ENCODE data around the gene TPM1.
A peak's percentile ranks its signal among the peaks of the same experiment; 100 is the strongest.

The TPM1 gene

DNA sequence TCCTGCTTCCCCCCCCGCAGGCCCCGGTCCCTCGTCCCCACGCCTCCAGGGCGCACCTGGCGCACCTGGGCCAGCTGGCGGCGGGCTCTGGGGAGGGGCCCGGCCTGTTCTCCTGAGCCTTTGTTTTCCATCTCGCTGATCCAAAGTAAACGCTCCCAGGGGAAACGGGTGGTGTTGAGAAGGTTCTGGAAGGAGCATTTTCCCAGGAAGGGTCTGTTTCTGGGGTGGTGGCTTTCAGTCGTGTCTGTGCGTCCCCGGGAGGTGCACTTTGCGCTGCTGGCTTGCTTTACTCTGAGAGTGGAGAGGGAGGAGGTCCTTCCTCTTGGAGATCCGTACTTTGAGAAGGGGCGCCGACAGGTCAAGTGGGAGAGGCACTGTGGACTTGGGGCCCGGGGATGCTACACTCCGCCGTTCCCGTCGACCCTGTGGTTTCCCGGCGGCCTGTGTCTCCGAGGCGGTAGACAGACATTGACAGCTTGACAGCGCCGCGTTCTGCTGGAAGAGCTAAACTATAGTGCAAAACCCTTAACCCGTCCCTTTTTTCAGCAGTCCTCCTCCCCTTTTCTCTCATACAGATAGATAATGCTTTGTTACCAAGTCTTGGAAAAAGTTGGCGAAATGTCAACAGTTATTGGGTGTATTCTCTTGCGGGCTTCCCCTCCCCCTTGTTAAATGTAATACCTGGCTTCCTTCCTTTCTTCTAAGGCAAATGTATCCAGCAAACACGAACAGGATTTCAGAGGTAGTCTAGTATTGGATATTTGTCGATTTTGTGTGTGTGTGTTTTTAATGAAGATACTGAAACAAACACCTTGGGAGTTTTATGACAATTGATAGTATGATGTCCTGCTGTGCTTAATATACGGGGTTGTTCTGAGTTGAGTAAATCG, 6.5 kb downstream of the TPM1 start:
- H3K27me3 ChIP-seq: peaks cover 39% of the 10 kb centered on the region
- H3K9me3 ChIP-seq: no peaks in the 10 kb centered on the region
- peak overlapping the region; percentile 88 to 93 for H3K4me3 ChIP-seq (ENCODE audit: low read depth in 1 of 2, low read length in 1 of 2)
- TF ChIP-seq, protein P1, sequence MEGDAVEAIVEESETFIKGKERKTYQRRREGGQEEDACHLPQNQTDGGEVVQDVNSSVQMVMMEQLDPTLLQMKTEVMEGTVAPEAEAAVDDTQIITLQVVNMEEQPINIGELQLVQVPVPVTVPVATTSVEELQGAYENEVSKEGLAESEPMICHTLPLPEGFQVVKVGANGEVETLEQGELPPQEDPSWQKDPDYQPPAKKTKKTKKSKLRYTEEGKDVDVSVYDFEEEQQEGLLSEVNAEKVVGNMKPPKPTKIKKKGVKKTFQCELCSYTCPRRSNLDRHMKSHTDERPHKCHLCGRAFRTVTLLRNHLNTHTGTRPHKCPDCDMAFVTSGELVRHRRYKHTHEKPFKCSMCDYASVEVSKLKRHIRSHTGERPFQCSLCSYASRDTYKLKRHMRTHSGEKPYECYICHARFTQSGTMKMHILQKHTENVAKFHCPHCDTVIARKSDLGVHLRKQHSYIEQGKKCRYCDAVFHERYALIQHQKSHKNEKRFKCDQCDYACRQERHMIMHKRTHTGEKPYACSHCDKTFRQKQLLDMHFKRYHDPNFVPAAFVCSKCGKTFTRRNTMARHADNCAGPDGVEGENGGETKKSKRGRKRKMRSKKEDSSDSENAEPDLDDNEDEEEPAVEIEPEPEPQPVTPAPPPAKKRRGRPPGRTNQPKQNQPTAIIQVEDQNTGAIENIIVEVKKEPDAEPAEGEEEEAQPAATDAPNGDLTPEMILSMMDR (IDR thresholded peaks at IDR 0.05): no peak
- H3K36me3 ChIP-seq: no peaks in the 10 kb centered on the region
- peak overlapping the region; percentile 82 for H3K27ac ChIP-seq
- peaks cover 15 to 51% of the 10 kb centered on the region in 2 experiments for H3K4me1 ChIP-seq (ENCODE audit: control insufficient read depth in 1 of 2, insufficient read depth in 1 of 2, low read depth in 1 of 2, low read length in 1 of 2)

DNA sequence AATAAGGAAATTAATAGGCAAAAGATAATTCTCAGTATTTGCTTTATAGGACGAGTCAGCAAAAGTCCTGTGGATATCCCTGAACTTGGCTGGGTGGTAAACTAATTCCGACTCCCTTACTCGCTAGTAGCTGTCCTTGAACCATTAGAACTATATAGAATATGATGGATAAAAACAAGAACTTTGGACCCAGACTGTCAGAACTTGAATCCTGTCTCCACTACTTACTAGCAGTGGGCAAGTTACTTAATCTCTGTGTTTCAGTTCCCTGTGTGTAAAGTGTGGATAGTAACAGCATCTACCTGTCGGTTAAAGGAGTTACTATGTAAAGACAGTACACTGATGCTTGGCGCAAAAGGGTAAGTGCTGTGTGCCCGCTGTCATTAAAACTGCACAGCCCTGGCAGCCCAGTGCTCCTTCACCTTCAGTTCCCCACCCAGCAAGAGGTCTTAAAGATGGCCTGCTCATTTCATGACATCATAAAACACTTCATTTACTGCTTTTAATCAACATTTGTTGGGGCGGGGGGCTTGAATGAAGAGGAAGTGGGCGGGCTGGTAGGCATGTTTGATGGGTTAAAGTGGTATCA, 7.3 kb downstream of the TPM1 start:
- Histone ChIP-seq H3K27me3 (peaks cover 30% of the 10 kb centered on the region), H3K4me3 (ENCODE audit: low read depth in 1 of 2, low read length in 1 of 2) (peak overlapping the region in 1 of 2 experiments; percentile 88), H3K9me3 (no peaks in the 10 kb centered on the region), H3K36me3 (no peaks in the 10 kb centered on the region), H3K27ac (no peak overlapping the region), H3K4me1 (ENCODE audit: control insufficient read depth in 1 of 2, insufficient read depth in 1 of 2, low read depth in 1 of 2, low read length in 1 of 2) (peaks cover 14 to 45% of the 10 kb centered on the region in 2 experiments)
- TF ChIP-seq, protein P1 (IDR thresholded peaks at IDR 0.05): no peak

DNA sequence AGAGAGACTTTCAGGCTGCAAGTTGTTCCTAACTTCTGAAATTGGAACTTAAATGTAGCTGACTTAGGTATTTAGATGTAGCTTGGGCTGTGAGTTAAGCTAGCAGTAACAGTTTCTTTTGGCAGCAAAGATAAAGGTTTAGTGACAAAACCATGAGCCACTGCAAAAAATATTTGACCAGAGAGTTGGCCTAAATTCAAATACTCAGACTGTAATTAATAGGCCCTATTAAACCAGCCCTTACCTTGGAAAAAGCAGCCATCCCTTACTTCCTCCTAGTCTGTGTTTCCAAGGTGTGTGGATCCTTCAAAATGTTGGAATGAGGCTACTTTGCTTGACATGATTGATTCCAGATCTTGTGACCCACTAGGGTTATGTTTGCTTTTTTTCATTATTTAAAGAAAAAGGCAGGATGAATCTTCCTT, 8.2 kb downstream of the TPM1 start:
- Histone ChIP-seq H3K4me1 (ENCODE audit: control insufficient read depth in 1 of 2, insufficient read depth in 1 of 2, low read depth in 1 of 2, low read length in 1 of 2) (peaks cover 14 to 39% of the 10 kb centered on the region in 2 experiments), H3K27me3 (peaks cover 21% of the 10 kb centered on the region), H3K9me3 (no peaks in the 10 kb centered on the region), H3K4me3 (ENCODE audit: low read depth in 1 of 2, low read length in 1 of 2) (no peak overlapping the region), H3K27ac (no peak overlapping the region), H3K36me3 (no peaks in the 10 kb centered on the region)
- TF ChIP-seq, protein P1 (IDR thresholded peaks at IDR 0.05): no peak

DNA sequence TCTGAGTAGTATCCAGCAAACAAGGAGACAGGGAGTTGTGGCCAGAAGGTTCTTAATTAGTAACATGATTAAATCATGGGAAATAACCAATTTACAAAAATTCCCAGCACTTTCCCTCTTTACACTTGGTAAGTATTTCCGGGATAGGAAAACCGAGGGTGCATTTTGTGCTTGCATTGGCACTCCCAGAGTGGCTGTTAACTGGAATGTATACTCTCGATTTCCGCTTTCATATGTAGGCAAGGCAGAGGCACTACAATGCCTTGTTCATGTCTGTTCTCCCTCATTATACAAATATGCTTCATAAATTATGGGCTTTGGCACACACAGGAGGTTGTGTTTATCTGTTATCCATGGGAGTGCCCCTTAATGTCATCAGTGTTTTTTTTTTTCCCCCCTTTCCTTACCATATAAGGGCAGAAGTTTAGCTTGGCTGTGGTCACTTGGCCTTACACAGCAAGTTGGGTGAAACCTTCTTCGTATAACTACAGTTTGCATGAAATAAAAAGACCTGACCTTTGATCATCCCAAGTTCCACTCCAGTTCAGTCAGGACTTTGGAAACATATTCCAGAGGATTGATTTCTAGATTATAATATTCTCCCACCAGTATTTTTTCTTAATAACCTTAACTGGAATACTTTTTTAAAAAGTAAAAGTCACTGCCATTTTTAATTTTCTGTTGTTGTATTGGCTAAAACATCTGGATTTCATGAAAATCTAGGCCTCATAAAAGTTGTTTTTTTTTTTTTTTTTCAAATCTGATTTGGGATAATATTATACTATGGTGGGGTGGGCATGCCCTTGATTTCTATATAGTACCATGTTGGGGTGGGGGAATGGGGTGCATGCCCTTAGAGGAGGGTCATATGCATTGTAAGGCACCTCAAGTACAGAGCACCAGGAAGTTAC, 8.9 kb downstream of the TPM1 start:
- TF ChIP-seq, protein P1 (IDR thresholded peaks at IDR 0.05): no peak
- H3K4me3 ChIP-seq (ENCODE audit: low read depth in 1 of 2, low read length in 1 of 2): no peak overlapping the region
- no peaks in the 10 kb centered on the region for H3K9me3 ChIP-seq
- H3K27ac ChIP-seq: no peak overlapping the region
- no peaks in the 10 kb centered on the region for H3K36me3 ChIP-seq
- peaks cover 14 to 33% of the 10 kb centered on the region in 2 experiments for H3K4me1 ChIP-seq (ENCODE audit: control insufficient read depth in 1 of 2, insufficient read depth in 1 of 2, low read depth in 1 of 2, low read length in 1 of 2)
- peaks cover 15% of the 10 kb centered on the region for H3K27me3 ChIP-seq

DNA sequence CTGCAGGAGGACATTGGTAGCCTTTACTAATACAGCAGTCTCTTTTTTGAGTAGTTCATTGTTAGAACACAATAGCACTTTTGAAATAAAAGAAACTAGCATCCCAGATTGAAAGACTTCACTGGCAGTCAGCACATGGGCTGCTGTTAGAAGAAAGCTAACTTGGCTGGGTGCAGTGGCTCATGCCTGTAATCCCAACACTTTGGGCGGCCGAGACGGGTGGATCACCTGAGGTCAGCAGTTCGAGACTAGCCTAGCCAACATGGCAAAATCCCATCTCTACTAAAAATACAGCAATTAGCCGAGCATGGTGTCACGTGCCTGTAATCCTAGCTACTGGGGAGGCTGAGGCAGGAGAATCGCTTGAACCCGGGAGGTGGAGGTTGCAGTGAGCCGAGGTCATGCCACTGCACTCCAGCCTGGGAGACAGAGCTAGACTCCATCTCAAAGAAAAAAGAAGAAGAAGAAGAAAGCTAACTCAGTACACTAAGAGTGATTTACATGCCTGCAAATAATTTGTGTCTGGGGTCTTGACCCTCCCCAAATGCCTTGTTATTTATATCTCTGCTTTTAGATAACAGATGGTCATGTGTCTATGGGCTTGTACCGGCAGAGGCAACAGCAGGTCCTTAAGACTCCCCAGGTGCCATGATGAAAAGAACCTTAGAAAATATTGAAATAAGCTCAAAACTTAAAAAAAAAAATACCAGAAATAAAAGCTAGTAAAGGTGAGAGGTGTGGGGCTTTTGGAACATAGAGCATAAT, 9.7 kb downstream of the TPM1 start:
- no peak overlapping the region for H3K4me3 ChIP-seq (ENCODE audit: low read depth in 1 of 2, low read length in 1 of 2)
- TF ChIP-seq, protein P1 (IDR thresholded peaks at IDR 0.05): no peak
- peaks cover 14 to 26% of the 10 kb centered on the region in 2 experiments for H3K4me1 ChIP-seq (ENCODE audit: control insufficient read depth in 1 of 2, insufficient read depth in 1 of 2, low read depth in 1 of 2, low read length in 1 of 2)
- H3K36me3 ChIP-seq: peaks cover 7% of the 10 kb centered on the region
- no peak overlapping the region for H3K27ac ChIP-seq
- peaks cover 6% of the 10 kb centered on the region for H3K27me3 ChIP-seq
- H3K9me3 ChIP-seq: no peaks in the 10 kb centered on the region
